ENCODE data around the gene PRR22. TPM values are rescaled to one million over a fixed set of nuclear protein-coding genes. Genes with fewer than 3 reads are reported as not detected.

The PRR22 gene
- total RNA-seq, 1 donor from 2014 or later = 5.4 TPM

GRCh38 chr19:5792224-5792623 is 7.7 kb upstream of the PRR22 start:
- no peak overlapping the region for H3K4me3 Mint-ChIP-seq
- TF ChIP-seq, protein P1, sequence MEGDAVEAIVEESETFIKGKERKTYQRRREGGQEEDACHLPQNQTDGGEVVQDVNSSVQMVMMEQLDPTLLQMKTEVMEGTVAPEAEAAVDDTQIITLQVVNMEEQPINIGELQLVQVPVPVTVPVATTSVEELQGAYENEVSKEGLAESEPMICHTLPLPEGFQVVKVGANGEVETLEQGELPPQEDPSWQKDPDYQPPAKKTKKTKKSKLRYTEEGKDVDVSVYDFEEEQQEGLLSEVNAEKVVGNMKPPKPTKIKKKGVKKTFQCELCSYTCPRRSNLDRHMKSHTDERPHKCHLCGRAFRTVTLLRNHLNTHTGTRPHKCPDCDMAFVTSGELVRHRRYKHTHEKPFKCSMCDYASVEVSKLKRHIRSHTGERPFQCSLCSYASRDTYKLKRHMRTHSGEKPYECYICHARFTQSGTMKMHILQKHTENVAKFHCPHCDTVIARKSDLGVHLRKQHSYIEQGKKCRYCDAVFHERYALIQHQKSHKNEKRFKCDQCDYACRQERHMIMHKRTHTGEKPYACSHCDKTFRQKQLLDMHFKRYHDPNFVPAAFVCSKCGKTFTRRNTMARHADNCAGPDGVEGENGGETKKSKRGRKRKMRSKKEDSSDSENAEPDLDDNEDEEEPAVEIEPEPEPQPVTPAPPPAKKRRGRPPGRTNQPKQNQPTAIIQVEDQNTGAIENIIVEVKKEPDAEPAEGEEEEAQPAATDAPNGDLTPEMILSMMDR (IDR thresholded peaks at IDR 0.05; ENCODE audit: unreplicated experiment) = no peak
- peaks cover 11% of the 10 kb centered on the region for H3K4me1 Mint-ChIP-seq
- H3K27ac Mint-ChIP-seq = no peak overlapping the region
- H3K36me3 Mint-ChIP-seq = peaks cover 16% of the 10 kb centered on the region
- DNase-seq (ENCODE audit: low spot score in 2 of 2, unreplicated experiment in 2 of 2) = no peak
- peaks cover 1% of the 10 kb centered on the region for H3K27me3 Mint-ChIP-seq (ENCODE audit: low read depth)
- peaks cover 4% of the 10 kb centered on the region for H3K9me3 Mint-ChIP-seq

GRCh38 chr19:5790559-5791520 is 6.3 kb upstream of the PRR22 start, which contains the start of gene DUS3L:
Gene DUS3L, minus strand, starts transcription at chr19:5791163. Its CDS starts 22 bp downstream, at chr19:5791141.
- TF ChIP-seq, protein P1 (IDR thresholded peaks at IDR 0.05; ENCODE audit: unreplicated experiment) = no peak
- Mint-ChIP-seq H3K36me3 (peaks cover 28% of the 10 kb centered on the region), H3K4me1 (peaks cover 11% of the 10 kb centered on the region), H3K4me3 (peak within 1 kb of the TSS; percentile 95), H3K27ac (peak within 1 kb of the TSS; percentile 99), H3K9me3 (peaks cover 4% of the 10 kb centered on the region), H3K27me3 (ENCODE audit: low read depth) (no peaks in the 10 kb centered on the region)
- DNase-seq (ENCODE audit: low spot score in 2 of 2, unreplicated experiment in 2 of 2) = peak; percentile 91 to 93

DNA sequence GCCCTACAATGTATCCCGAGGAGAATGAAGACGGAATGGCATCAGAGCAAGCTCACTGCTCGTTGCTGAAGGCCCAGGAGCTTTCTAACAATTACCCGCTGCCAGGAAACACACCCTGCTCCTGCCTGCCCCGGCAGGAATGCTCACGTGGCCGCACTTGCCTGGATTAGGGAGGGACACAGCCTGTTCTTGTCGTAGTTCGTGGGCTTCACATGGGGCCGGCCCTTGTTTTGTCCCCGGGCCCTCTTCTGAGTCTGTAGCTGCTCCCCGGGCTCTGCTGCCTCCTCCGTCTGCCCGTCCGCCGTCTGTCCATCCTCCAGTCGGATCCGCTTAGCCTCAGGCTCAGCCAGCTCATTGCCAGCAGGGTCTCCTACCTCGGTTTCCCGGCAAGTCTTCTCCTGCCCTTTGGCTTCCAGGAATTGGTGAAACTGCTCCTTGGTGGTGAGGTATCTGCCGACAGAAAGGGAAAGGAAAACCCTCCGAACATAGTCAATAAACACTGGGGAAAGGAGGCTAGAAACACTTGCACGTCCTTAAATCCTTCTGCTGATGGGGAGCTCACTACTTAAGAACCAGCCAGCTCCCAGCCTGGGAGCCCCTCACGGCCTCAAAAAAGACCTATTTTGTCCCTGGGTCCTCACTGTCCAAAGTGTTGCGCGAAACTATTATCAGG is 5.5 kb upstream of the PRR22 start:
- Mint-ChIP-seq H3K4me1 (peaks cover 11% of the 10 kb centered on the region), H3K9me3 (peaks cover 4% of the 10 kb centered on the region), H3K27ac (peak overlapping the region; percentile 99), H3K27me3 (ENCODE audit: low read depth) (no peaks in the 10 kb centered on the region), H3K36me3 (peaks cover 31% of the 10 kb centered on the region), H3K4me3 (peak overlapping the region; percentile 95)
- TF ChIP-seq, protein P1 (IDR thresholded peaks at IDR 0.05; ENCODE audit: unreplicated experiment) = no peak
- no peak for DNase-seq (ENCODE audit: low spot score in 2 of 2, unreplicated experiment in 2 of 2)

- TF ChIP-seq, protein P1 (IDR thresholded peaks at IDR 0.05; ENCODE audit: unreplicated experiment) = no peak
- Mint-ChIP-seq H3K27ac (no peak overlapping the region), H3K4me3 (peak overlapping the region; percentile 34), H3K4me1 (peaks cover 11% of the 10 kb centered on the region), H3K27me3 (ENCODE audit: low read depth) (no peaks in the 10 kb centered on the region), H3K9me3 (peaks cover 4% of the 10 kb centered on the region), H3K36me3 (peaks cover 31% of the 10 kb centered on the region)
- DNase-seq (ENCODE audit: low spot score in 2 of 2, unreplicated experiment in 2 of 2) = no peak
Observed at GRCh38 chr19:5789351-5789761, 4.8 kb upstream of the PRR22 start.

GRCh38 chr19:5788422-5788821 is 3.9 kb upstream of the PRR22 start:
- Mint-ChIP-seq H3K27me3 (ENCODE audit: low read depth) (no peaks in the 10 kb centered on the region), H3K36me3 (peaks cover 33% of the 10 kb centered on the region), H3K4me1 (peaks cover 11% of the 10 kb centered on the region), H3K9me3 (peaks cover 4% of the 10 kb centered on the region), H3K4me3 (no peak overlapping the region), H3K27ac (no peak overlapping the region)
- DNase-seq (ENCODE audit: low spot score in 2 of 2, unreplicated experiment in 2 of 2) = no peak
- TF ChIP-seq, protein P1 (IDR thresholded peaks at IDR 0.05; ENCODE audit: unreplicated experiment) = no peak
